ENCODE results near the gene PLCXD1.
A peak's percentile ranks its signal among the peaks of the same experiment; 100 is the strongest.
"Not testable (repeated sequence)": the region's sequence is repeated elsewhere in the genome, so short reads cannot be mapped to it uniquely, and the experiment has no call there.

PLCXD1 gene

DNA sequence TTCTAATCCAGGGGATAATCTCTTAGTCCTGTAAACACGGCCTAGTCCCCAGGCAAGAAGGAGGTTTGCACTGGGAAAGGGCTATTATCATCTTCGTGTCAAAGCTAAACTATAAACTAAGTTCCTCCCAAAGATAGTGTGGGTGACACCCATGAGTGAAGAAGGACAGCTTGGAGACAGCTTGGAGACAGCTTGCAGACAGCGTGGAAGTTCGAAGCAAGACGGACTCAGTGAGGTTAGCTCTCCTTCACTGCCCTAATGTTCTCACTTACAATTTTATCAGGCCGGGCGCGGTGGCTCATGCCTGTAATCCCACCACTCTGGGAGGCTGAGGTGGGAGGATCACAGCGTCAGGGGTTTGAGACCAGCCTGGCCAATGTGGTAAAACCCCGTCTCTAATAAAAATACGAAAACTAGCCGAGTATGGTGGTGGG lies 19.2 kb upstream of the PLCXD1 start:
- H3K27me3 ChIP-seq (ENCODE audit: control insufficient read depth in 5 of 5, insufficient read depth in 4 of 5, low read length in 5 of 5) = peaks cover 0 to 9% (median 0%) of the 10 kb centered on the region in 5 donors
- no peak overlapping the region for H3K27ac ChIP-seq (ENCODE audit: low read depth, low read length)
- peak overlapping the region in 1 of 5 donors; percentile 35 for H3K9ac ChIP-seq (ENCODE audit: low read length in 5 of 5)
- peaks cover 0 to 22% (median 19%) of the 10 kb centered on the region in 5 donors for H3K4me1 ChIP-seq (ENCODE audit: control insufficient read depth in 5 of 5, insufficient read depth in 5 of 5, low read length in 5 of 5)
- H3K36me3 ChIP-seq (ENCODE audit: control insufficient read depth in 5 of 5, insufficient read depth in 5 of 5, low read length in 5 of 5) = no peaks in the 10 kb centered on the region
- H3K4me3 ChIP-seq (ENCODE audit: low read depth in 1 of 5, low read length in 5 of 5) = no peak overlapping the region
- H3K9me3 ChIP-seq (ENCODE audit: control insufficient read depth in 5 of 5, low read length in 5 of 5) = peaks cover 0 to 2% (median 0%) of the 10 kb centered on the region in 5 donors

DNA sequence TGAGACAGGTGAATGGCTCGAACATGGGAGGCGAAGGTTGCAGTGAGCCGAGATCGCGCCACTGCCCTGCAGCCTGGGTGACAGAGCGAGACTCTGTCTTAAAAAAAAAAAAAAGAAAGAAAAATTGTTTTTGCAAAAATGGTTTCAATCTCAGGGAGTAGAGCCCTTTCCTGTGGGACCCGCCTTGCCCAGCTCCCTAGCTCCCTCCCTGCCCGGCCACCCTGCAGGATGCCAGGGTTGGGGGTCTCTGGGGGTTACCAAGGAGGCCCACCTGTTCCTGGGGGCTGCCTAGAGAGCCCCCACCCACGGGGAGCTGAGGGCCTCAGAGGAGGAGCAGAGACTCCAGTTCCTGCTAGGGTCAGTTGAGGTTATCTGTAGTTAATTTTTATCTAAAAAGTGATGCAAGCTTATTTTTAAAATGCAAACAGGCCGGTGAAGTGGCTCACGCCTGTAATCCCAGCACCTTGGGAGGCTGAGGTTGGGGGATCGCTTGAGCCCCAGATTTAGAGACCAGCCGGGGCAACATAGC lies 18.7 kb upstream of the PLCXD1 start:
- peaks cover 0 to 2% (median 0%) of the 10 kb centered on the region in 5 donors for H3K9me3 ChIP-seq (ENCODE audit: control insufficient read depth in 5 of 5, low read length in 5 of 5)
- H3K9ac ChIP-seq (ENCODE audit: low read length in 5 of 5) = no peak overlapping the region
- peaks cover 0 to 9% (median 0%) of the 10 kb centered on the region in 5 donors for H3K27me3 ChIP-seq (ENCODE audit: control insufficient read depth in 5 of 5, insufficient read depth in 4 of 5, low read length in 5 of 5)
- H3K4me3 ChIP-seq (ENCODE audit: low read depth in 1 of 5, low read length in 5 of 5) = no peak overlapping the region
- peaks cover 0 to 22% (median 19%) of the 10 kb centered on the region in 5 donors for H3K4me1 ChIP-seq (ENCODE audit: control insufficient read depth in 5 of 5, insufficient read depth in 5 of 5, low read length in 5 of 5)
- H3K36me3 ChIP-seq (ENCODE audit: control insufficient read depth in 5 of 5, insufficient read depth in 5 of 5, low read length in 5 of 5) = no peaks in the 10 kb centered on the region
- no peak overlapping the region for H3K27ac ChIP-seq (ENCODE audit: low read depth, low read length)

GRCh38 chrX:264006-264405 lies 17.2 kb upstream of the PLCXD1 start:
- not testable (repeated sequence) for H3K27ac ChIP-seq (ENCODE audit: low read depth, low read length); H3K9ac ChIP-seq (ENCODE audit: low read length in 5 of 5); H3K27me3 ChIP-seq (ENCODE audit: control insufficient read depth in 5 of 5, insufficient read depth in 4 of 5, low read length in 5 of 5); H3K9me3 ChIP-seq (ENCODE audit: control insufficient read depth in 5 of 5, low read length in 5 of 5); H3K4me3 ChIP-seq (ENCODE audit: low read depth in 1 of 5, low read length in 5 of 5); H3K36me3 ChIP-seq (ENCODE audit: control insufficient read depth in 5 of 5, insufficient read depth in 5 of 5, low read length in 5 of 5)
- H3K4me1 ChIP-seq (ENCODE audit: control insufficient read depth in 5 of 5, insufficient read depth in 5 of 5, low read length in 5 of 5) = peaks cover 0 to 22% (median 19%) of the 10 kb centered on the region in 5 donors

GRCh38 chrX:264634-265455 lies 16.3 kb upstream of the PLCXD1 start:
- Histone ChIP-seq H3K36me3 (ENCODE audit: control insufficient read depth in 5 of 5, insufficient read depth in 5 of 5, low read length in 5 of 5) (no peaks in the 10 kb centered on the region), H3K27ac (ENCODE audit: low read depth, low read length) (peak overlapping the region; percentile 74), H3K27me3 (ENCODE audit: control insufficient read depth in 5 of 5, insufficient read depth in 4 of 5, low read length in 5 of 5) (peaks cover 0 to under 1% (median 0%) of the 10 kb centered on the region in 5 donors), H3K4me1 (ENCODE audit: control insufficient read depth in 5 of 5, insufficient read depth in 5 of 5, low read length in 5 of 5) (peaks cover 0 to 22% (median 18%) of the 10 kb centered on the region in 5 donors), H3K9me3 (ENCODE audit: control insufficient read depth in 5 of 5, low read length in 5 of 5) (no peaks in the 10 kb centered on the region), H3K4me3 (ENCODE audit: low read depth in 1 of 5, low read length in 5 of 5) (no peak overlapping the region), H3K9ac (ENCODE audit: low read length in 5 of 5) (no peak overlapping the region)

- Histone ChIP-seq H3K4me1 (ENCODE audit: control insufficient read depth in 5 of 5, insufficient read depth in 5 of 5, low read length in 5 of 5) (peaks cover 0 to 22% (median 15%) of the 10 kb centered on the region in 5 donors), H3K27me3 (ENCODE audit: control insufficient read depth in 5 of 5, insufficient read depth in 4 of 5, low read length in 5 of 5) (no peaks in the 10 kb centered on the region), H3K27ac (ENCODE audit: low read depth, low read length) (peak overlapping the region; percentile 74)
Measured at GRCh38 chrX:265502-265901, 15.7 kb upstream of the PLCXD1 start.

DNA sequence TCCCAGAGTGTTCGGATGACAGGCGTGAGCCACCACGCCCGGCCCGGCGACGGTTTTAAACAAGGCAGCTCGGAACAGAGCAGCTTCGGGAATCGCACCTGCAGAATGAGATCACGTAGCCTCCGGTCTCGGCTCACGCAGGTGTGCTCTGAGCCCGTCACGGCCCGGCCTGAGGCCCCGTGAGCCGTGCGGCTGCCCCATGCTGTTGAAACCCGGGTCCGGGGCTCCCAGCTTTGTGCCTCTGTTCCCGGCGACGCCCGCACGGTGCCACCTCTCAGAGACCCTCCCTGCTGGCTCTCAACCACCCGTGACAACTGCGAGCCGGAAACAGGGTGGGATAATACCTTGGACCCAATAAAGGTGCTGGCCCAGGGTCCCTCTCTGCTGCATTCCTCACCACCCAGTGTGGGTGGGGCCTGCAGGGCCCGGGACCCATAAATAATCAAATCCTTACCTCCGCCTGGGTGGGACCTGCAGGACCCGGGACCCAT lies 13.4 kb upstream of the PLCXD1 start:
- no peak overlapping the region for H3K4me3 ChIP-seq (ENCODE audit: low read depth in 1 of 5, low read length in 5 of 5)
- no peaks in the 10 kb centered on the region for H3K27me3 ChIP-seq (ENCODE audit: control insufficient read depth in 5 of 5, insufficient read depth in 4 of 5, low read length in 5 of 5)
- no peaks in the 10 kb centered on the region for H3K9me3 ChIP-seq (ENCODE audit: control insufficient read depth in 5 of 5, low read length in 5 of 5)
- no peak overlapping the region for H3K27ac ChIP-seq (ENCODE audit: low read depth, low read length)
- no peak overlapping the region for H3K9ac ChIP-seq (ENCODE audit: low read length in 5 of 5)
- no peaks in the 10 kb centered on the region for H3K36me3 ChIP-seq (ENCODE audit: control insufficient read depth in 5 of 5, insufficient read depth in 5 of 5, low read length in 5 of 5)
- H3K4me1 ChIP-seq (ENCODE audit: control insufficient read depth in 5 of 5, insufficient read depth in 5 of 5, low read length in 5 of 5) = peaks cover 0 to 9% (median 4%) of the 10 kb centered on the region in 5 donors

More at GRCh38 chrX:265502-265901, 15.7 kb upstream of the PLCXD1 start:
- Histone ChIP-seq H3K9ac (ENCODE audit: low read length in 5 of 5) (no peak overlapping the region), H3K9me3 (ENCODE audit: control insufficient read depth in 5 of 5, low read length in 5 of 5) (no peaks in the 10 kb centered on the region), H3K36me3 (ENCODE audit: control insufficient read depth in 5 of 5, insufficient read depth in 5 of 5, low read length in 5 of 5) (no peaks in the 10 kb centered on the region), H3K4me3 (ENCODE audit: low read depth in 1 of 5, low read length in 5 of 5) (no peak overlapping the region)

GRCh38 chrX:270848-271367 lies 10.3 kb upstream of the PLCXD1 start:
- Histone ChIP-seq H3K4me3 (ENCODE audit: low read depth in 1 of 5, low read length in 5 of 5) (no peak overlapping the region), H3K9ac (ENCODE audit: low read length in 5 of 5) (no peak overlapping the region), H3K27ac (ENCODE audit: low read depth, low read length) (no peak overlapping the region), H3K9me3 (ENCODE audit: control insufficient read depth in 5 of 5, low read length in 5 of 5) (no peaks in the 10 kb centered on the region), H3K36me3 (ENCODE audit: control insufficient read depth in 5 of 5, insufficient read depth in 5 of 5, low read length in 5 of 5) (no peaks in the 10 kb centered on the region), H3K4me1 (ENCODE audit: control insufficient read depth in 5 of 5, insufficient read depth in 5 of 5, low read length in 5 of 5) (peaks cover 0 to 12% (median 8%) of the 10 kb centered on the region in 5 donors), H3K27me3 (ENCODE audit: control insufficient read depth in 5 of 5, insufficient read depth in 4 of 5, low read length in 5 of 5) (no peaks in the 10 kb centered on the region)

DNA sequence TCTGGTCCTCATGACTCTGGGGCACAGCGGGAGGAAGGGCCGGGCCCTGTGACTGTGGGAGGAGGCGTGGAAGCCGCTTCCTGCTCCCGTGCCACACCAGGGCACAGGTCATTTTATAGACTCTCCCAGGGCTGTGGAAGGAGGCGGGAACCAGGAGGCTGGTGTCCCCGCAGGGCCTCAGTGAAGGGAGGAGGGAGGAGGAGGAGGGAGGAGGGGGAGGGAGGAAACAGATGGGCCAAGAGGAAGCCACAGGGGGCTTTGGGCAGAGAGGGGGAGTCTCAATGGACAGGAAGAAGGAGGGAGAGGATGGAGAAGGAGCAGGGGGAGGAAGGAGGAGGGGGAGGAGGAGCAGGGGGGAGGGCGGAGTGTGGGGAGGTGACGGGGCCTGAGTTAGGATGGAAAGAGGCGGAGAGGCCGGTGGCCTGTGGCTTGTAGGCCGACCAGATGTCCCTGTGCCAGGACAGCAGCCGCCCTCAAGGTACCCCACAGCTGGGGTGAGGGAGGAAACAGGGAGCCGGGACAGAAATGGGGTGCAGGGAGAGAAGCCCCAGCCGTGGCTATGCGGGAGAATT lies 6.2 kb upstream of the PLCXD1 start:
- Histone ChIP-seq H3K9ac (ENCODE audit: low read length in 5 of 5) (peak overlapping the region in 4 of 5 donors; percentile 68 to 84 (median 80)), H3K9me3 (ENCODE audit: control insufficient read depth in 5 of 5, low read length in 5 of 5) (no peaks in the 10 kb centered on the region), H3K4me1 (ENCODE audit: control insufficient read depth in 5 of 5, insufficient read depth in 5 of 5, low read length in 5 of 5) (peaks cover 0 to 34% (median 21%) of the 10 kb centered on the region in 5 donors), H3K27me3 (ENCODE audit: control insufficient read depth in 5 of 5, insufficient read depth in 4 of 5, low read length in 5 of 5) (no peaks in the 10 kb centered on the region), H3K36me3 (ENCODE audit: control insufficient read depth in 5 of 5, insufficient read depth in 5 of 5, low read length in 5 of 5) (no peaks in the 10 kb centered on the region), H3K27ac (ENCODE audit: low read depth, low read length) (peak overlapping the region; percentile 89), H3K4me3 (ENCODE audit: low read depth in 1 of 5, low read length in 5 of 5) (peak overlapping the region in 4 of 5 donors; percentile 29 to 82 (median 75))

- Histone ChIP-seq H3K27ac (ENCODE audit: low read depth, low read length) (peak overlapping the region; percentile 89), H3K36me3 (ENCODE audit: control insufficient read depth in 5 of 5, insufficient read depth in 5 of 5, low read length in 5 of 5) (no peaks in the 10 kb centered on the region)
Measured at GRCh38 chrX:275476-275966, 5.7 kb upstream of the PLCXD1 start.

More at GRCh38 chrX:275476-275966, 5.7 kb upstream of the PLCXD1 start:
- Histone ChIP-seq H3K9me3 (ENCODE audit: control insufficient read depth in 5 of 5, low read length in 5 of 5) (no peaks in the 10 kb centered on the region), H3K4me3 (ENCODE audit: low read depth in 1 of 5, low read length in 5 of 5) (peak overlapping the region; percentile 29 to 85 (median 81)), H3K27me3 (ENCODE audit: control insufficient read depth in 5 of 5, insufficient read depth in 4 of 5, low read length in 5 of 5) (no peaks in the 10 kb centered on the region), H3K4me1 (ENCODE audit: control insufficient read depth in 5 of 5, insufficient read depth in 5 of 5, low read length in 5 of 5) (peaks cover 0 to 35% (median 21%) of the 10 kb centered on the region in 5 donors), H3K9ac (ENCODE audit: low read length in 5 of 5) (peak overlapping the region in 4 of 5 donors; percentile 68 to 84 (median 80))

All from subcutaneous abdominal adipose tissue (tissue), 5 donors.